HepG2 (cell line): ENCODE results near the gene GPR152. TPM values are rescaled to one million over a fixed set of nuclear protein-coding genes. Genes with fewer than 3 reads are reported as not detected.

ENCODE experiments used
- ARHGAP35 ChIP-seq: sonication (generic); formaldehyde crosslinking; IDR thresholded peaks from 2 replicates; pipeline ENCODE4 v1.9.0; 2022; ENCODE audit warnings: mild to moderate bottlenecking, inconsistent platforms, moderate library complexity, missing genetic modification reagents, borderline replicate concordance
- ARNTL ChIP-seq: sonication (generic); formaldehyde crosslinking; IDR thresholded peaks from 2 replicates; pipeline ENCODE4 v1.4.0; 2020; ENCODE audit warnings: mild to moderate bottlenecking, missing genetic modification reagents
- CHCHD3 ChIP-seq: sonication (generic); formaldehyde crosslinking; IDR thresholded peaks from 2 replicates; pipeline ENCODE4 v1.8.0; 2022; ENCODE audit warnings: mild to moderate bottlenecking, missing genetic modification reagents, moderate library complexity
- HNRNPK ChIP-seq: fragments of 200-400 bp; formaldehyde crosslinking; IDR thresholded peaks from 2 replicates; pipeline ENCODE4 v1.6.1; 2018; ENCODE audit warnings: low read length, low read depth, moderate library complexity, mild to moderate bottlenecking; ENCODE audit not compliant: poor library complexity, severe bottlenecking
- IRX3 ChIP-seq: sonication (generic); formaldehyde crosslinking; IDR thresholded peaks from 2 replicates; pipeline ENCODE4 v1.8.1; 2023; ENCODE audit warnings: mild to moderate bottlenecking, low read depth, missing genetic modification reagents, borderline replicate concordance
- NR1H2 ChIP-seq: sonication (generic); formaldehyde crosslinking; IDR thresholded peaks from 2 replicates; pipeline ENCODE4 v1.8.1; 2022; ENCODE audit warnings: low read depth, missing genetic modification reagents, borderline replicate concordance
- PRPF4 ChIP-seq: fragments of 200-400 bp; formaldehyde crosslinking; IDR thresholded peaks from 2 replicates; pipeline ENCODE4 v1.6.1; 2016; ENCODE audit warnings: low read length, low read depth; ENCODE audit not compliant: poor library complexity, severe bottlenecking
- SETDB1 ChIP-seq: sonication (generic); formaldehyde crosslinking; IDR thresholded peaks from 2 replicates; pipeline ENCODE4 v1.5.1; 2020; ENCODE audit warnings: missing genetic modification reagents, mild to moderate bottlenecking, borderline replicate concordance
- TBX2 ChIP-seq: sonication (generic); formaldehyde crosslinking; IDR thresholded peaks from 2 replicates; pipeline ENCODE4 v1.5.0; 2020; ENCODE audit warnings: missing genetic modification reagents, mild to moderate bottlenecking, borderline replicate concordance
- TCF7 ChIP-seq: sonication (generic); IDR thresholded peaks from 2 replicates; pipeline ENCODE4 v1.6.1; 2016; ENCODE audit warnings: antibody characterized with exemption, low read depth
- ZBTB4 ChIP-seq: sonication (generic); formaldehyde crosslinking; IDR thresholded peaks from 2 replicates; pipeline ENCODE4 v1.4.0; 2020; ENCODE audit warnings: missing genetic modification reagents, mild to moderate bottlenecking, borderline replicate concordance
- ZNF142 ChIP-seq: sonication (generic); formaldehyde crosslinking; IDR thresholded peaks from 2 replicates; pipeline ENCODE4 v1.4.0; 2020; ENCODE audit warnings: missing genetic modification reagents
- ZNF432 ChIP-seq: sonication (generic); formaldehyde crosslinking; IDR thresholded peaks from 2 replicates; pipeline ENCODE4 v1.5.0; 2020; ENCODE audit warnings: missing genetic modification reagents, mild to moderate bottlenecking, borderline replicate concordance
- ZNF44 ChIP-seq: sonication (generic); formaldehyde crosslinking; IDR thresholded peaks from 2 replicates; pipeline ENCODE4 v1.5.1; 2020; ENCODE audit warnings: mild to moderate bottlenecking, missing genetic modification reagents
- ZNF484 ChIP-seq: sonication (generic); formaldehyde crosslinking; IDR thresholded peaks from 2 replicates; pipeline ENCODE4 v1.5.1; 2020; ENCODE audit warnings: mild to moderate bottlenecking, low read depth, missing genetic modification reagents, borderline replicate concordance
- ZNF674 ChIP-seq: sonication (generic); formaldehyde crosslinking; IDR thresholded peaks from 2 replicates; pipeline ENCODE4 v1.5.0; 2020; ENCODE audit warnings: low read depth, mild to moderate bottlenecking, missing genetic modification reagents
- polyA plus RNA-seq, 8 experiments: library from polyadenylated mRNA; depleted of rRNA in 3 of 8; stranded (reverse) in 7 of 8; unstranded in 1 of 8; fragments of >200 nt; fragmentation: Illumina TruSeq in 4 of 8; extraction: Trizol in 4 of 8; gene quantifications; 2 replicates each; pipeline versions ENCODE4 v1.2.1 to v1.2.3, GENCODE V29; 2011 to 2016; ENCODE audit warnings: low read depth in 4 of 8, missing spikeins in 1 of 8, mixed read lengths in 1 of 8; ENCODE audit not compliant: insufficient read depth in 1 of 8
- total RNA-seq, 5 experiments: library from RNA; depleted of rRNA; stranded (reverse); fragments of >200 nt; fragmentation: Illumina TruSeq; extraction: Trizol; gene quantifications; 2 replicates each; pipeline ENCODE4 v1.2.3, GENCODE V29; 2016; ENCODE audit warnings: low read depth in 1 of 5

The GPR152 gene
- total and polyA plus RNA-seq, 2 of the 13 experiments (the other 11 are each of a cell fraction or from before 2014, with no cell fraction given), result not detected

GRCh38 chr11:67482827-67483798, 30.6 kb upstream of the GPR152 start, which contains the start of gene AIP (continued):
- TF ChIP-seq TBX2 (peak; percentile 94), ZNF484 (CRISPR knock-in tag) (peak; percentile 84; the same call in 1 of the 2 replicates), ZNF44 (CRISPR knock-in tag) (peak; percentile 82), ARNTL (peak; percentile 88), ZBTB4 (CRISPR knock-in tag) (peak; percentile 95; the same call in 1 of the 2 replicates), ZNF142 (peak; percentile 90), ZNF674 (CRISPR knock-in tag) (peak; percentile 86; the same call in 1 of the 2 replicates), ZNF432 (CRISPR knock-in tag) (no peak), CHCHD3 (CRISPR knock-in tag) (peak; percentile 57; the same call in 1 of the 2 replicates), ARHGAP35 (CRISPR knock-in tag) (peak; percentile 98), IRX3 (CRISPR knock-in tag) (peak; percentile 99), PRPF4 (no peak), NR1H2 (CRISPR knock-in tag) (peak; percentile 94), HNRNPK (no peak), SETDB1 (CRISPR knock-in tag) (peak; percentile 96), TCF7 (no peak)
